Loucy (cell line): Measurements from ENCODE around the gene ZNF524.

ENCODE experiments used
- CTCF ChIP-seq: fragments of 200-600 bp; sonication (generic); conservative IDR thresholded peaks from 2 replicates; pipeline ENCODE4 v1.5.1; 2014; ENCODE audit warnings: mild to moderate bottlenecking, antibody characterized with exemption, low read length
- EZH2phosphoT487 ChIP-seq: fragments of 200-600 bp; IDR thresholded peaks from 2 replicates; pipeline ENCODE4 v1.6.1; 2018; ENCODE audit warnings: antibody characterized with exemption, mild to moderate bottlenecking, moderate library complexity, borderline replicate concordance

- TF ChIP-seq CTCF (no peak), EZH2phosphoT487 (no peak)
Measured at GRCh38 chr19:55645512-55645881, 45.4 kb downstream of the ZNF524 start.
